Measurements from ENCODE around the gene ROBO3. TPM values are rescaled to one million over a fixed set of nuclear protein-coding genes. Genes with fewer than 3 reads are reported as not detected.

Gene ROBO3
- total and polyA plus RNA-seq, 2 donors (not counting 1 experiment from before 2014, with no cell fraction given): 1.0 to 7.4 TPM

- no peak overlapping the region for H3K27ac ChIP-seq (ENCODE audit: low read length in 2 of 2)
- WGBS (ENCODE audit: insufficient coverage): 19% methylated on average over 78 of the region's 82 CpGs
- intact Hi-C loops (cut with micrococcal nuclease): no loop called here
- CTCF ChIA-PET: no interaction called here
- peak overlapping the region; percentile 83 for H3K4me2 ChIP-seq (replicated peaks; ENCODE audit: low read depth, low read length, poor library complexity, severe bottlenecking)
- H3K79me2 ChIP-seq (ENCODE audit: control insufficient read depth, insufficient read depth, low read length): no peaks in the 10 kb centered on the region
- peak overlapping the region in 3 of 5 experiments; percentile 35 to 44 (median 42) for H3K4me3 ChIP-seq (ENCODE audit: control extremely low read depth in 1 of 5, extremely low read depth in 1 of 5, insufficient read depth in 1 of 5, low read depth in 2 of 5, low read length in 4 of 5)
- no peaks in the 10 kb centered on the region for H4K20me1 ChIP-seq (ENCODE audit: control insufficient read depth, insufficient read depth, low read length, poor library complexity, severe bottlenecking)
- H3K4me1 ChIP-seq (ENCODE audit: control insufficient read depth in 2 of 2, insufficient read depth in 2 of 2, low read length in 2 of 2): peaks cover 0 to 7% of the 10 kb centered on the region in 2 donors
- ATAC-seq (ENCODE audit: low read depth) (peak; percentile 68), DNase-seq (peak; percentile 76)
- H3K36me3 ChIP-seq (replicated peaks in 1 of 2; ENCODE audit: control extremely low read depth in 1 of 2, control insufficient read depth in 1 of 2, extremely low read depth in 1 of 2, insufficient read depth in 2 of 2, low read length in 1 of 2): no peaks in the 10 kb centered on the region
- peak overlapping the region; percentile 75 for H2AFZ ChIP-seq (ENCODE audit: insufficient read depth, low read depth, low read length, poor library complexity, severe bottlenecking)
- H3K27ac Mint-ChIP-seq: no peak overlapping the region
- H3K9ac ChIP-seq (ENCODE audit: low read length): peak overlapping the region; percentile 48
- peaks cover 0 to 6% (median 0%) of the 10 kb centered on the region in 3 donors for H3K9me3 ChIP-seq (ENCODE audit: control extremely low read depth in 1 of 3, control insufficient read depth in 2 of 3, insufficient read depth in 1 of 3, low read length in 2 of 3)
- H3K27me3 Mint-ChIP-seq: peaks cover 60% of the 10 kb centered on the region
- no peaks in the 10 kb centered on the region for H3K9me3 Mint-ChIP-seq (ENCODE audit: insufficient read depth)
- TF ChIP-seq EZH2 (IDR thresholded peaks at IDR 0.05; ENCODE audit: borderline replicate concordance, insufficient read depth, low read depth, low read length, poor library complexity, severe bottlenecking) (no peak), CTCF (IDR thresholded peaks at IDR 0.05) (no peak)
- H3K27me3 ChIP-seq (replicated peaks in 1 of 4; ENCODE audit: control extremely low read depth in 1 of 4, control insufficient read depth in 3 of 4, insufficient read depth in 4 of 4, low read length in 3 of 4): peaks cover 0 to 50% (median 8%) of the 10 kb centered on the region in 4 experiments
- POLR2A ChIA-PET: interaction anchor here (0.5 to 0.7 kb wide), 3 partner anchors 73 to 247 kb away, joined by 3 to 5 read pairs (median 4); partner anchors contain the start of gene SPA17
- peaks cover 2% of the 10 kb centered on the region for H3K4me1 Mint-ChIP-seq
- H3K4me3 Mint-ChIP-seq: peak overlapping the region; percentile 85
These were observed 55.8 kb downstream of the ROBO3 start for GRCh38 chr11:124920870-124921609.

GRCh38 chr11:124922831-124923230, 57.6 kb downstream of the ROBO3 start:
- H4K20me1 ChIP-seq (ENCODE audit: control insufficient read depth, insufficient read depth, low read length, poor library complexity, severe bottlenecking): no peaks in the 10 kb centered on the region
- H3K36me3 ChIP-seq (replicated peaks in 1 of 2; ENCODE audit: control extremely low read depth in 1 of 2, control insufficient read depth in 1 of 2, extremely low read depth in 1 of 2, insufficient read depth in 2 of 2, low read length in 1 of 2): no peaks in the 10 kb centered on the region
- intact Hi-C loops (cut with micrococcal nuclease): no loop called here
- Mint-ChIP-seq H3K27me3 (peaks cover 45% of the 10 kb centered on the region), H3K9me3 (ENCODE audit: insufficient read depth) (no peaks in the 10 kb centered on the region), H3K27ac (no peak overlapping the region), H3K4me1 (peaks cover 2% of the 10 kb centered on the region), H3K4me3 (no peak overlapping the region)
- POLR2A ChIA-PET: no interaction called here
- H3K27ac ChIP-seq (ENCODE audit: low read length in 2 of 2): no peak overlapping the region
- H3K27me3 ChIP-seq (replicated peaks in 1 of 4; ENCODE audit: control extremely low read depth in 1 of 4, control insufficient read depth in 3 of 4, insufficient read depth in 4 of 4, low read length in 3 of 4): peaks cover 0 to 36% (median 7%) of the 10 kb centered on the region in 4 experiments
- 94% methylated on average over 3 of the region's 4 CpGs for WGBS (ENCODE audit: insufficient coverage)
- H3K4me2 ChIP-seq (replicated peaks; ENCODE audit: low read depth, low read length, poor library complexity, severe bottlenecking): no peak overlapping the region
- no peak overlapping the region for H3K4me3 ChIP-seq (ENCODE audit: control extremely low read depth in 1 of 5, extremely low read depth in 1 of 5, insufficient read depth in 1 of 5, low read depth in 2 of 5, low read length in 4 of 5)
- CTCF ChIA-PET: no interaction called here
- DNase-seq: no peak
- no peak for TF ChIP-seq CTCF (IDR thresholded peaks at IDR 0.05)
- no peak for TF ChIP-seq EZH2 (IDR thresholded peaks at IDR 0.05; ENCODE audit: borderline replicate concordance, insufficient read depth, low read depth, low read length, poor library complexity, severe bottlenecking)
- no peak for ATAC-seq (ENCODE audit: low read depth)
- H3K4me1 ChIP-seq (ENCODE audit: control insufficient read depth in 2 of 2, insufficient read depth in 2 of 2, low read length in 2 of 2): peaks cover 0 to 7% of the 10 kb centered on the region in 2 donors
- H2AFZ ChIP-seq (ENCODE audit: insufficient read depth, low read depth, low read length, poor library complexity, severe bottlenecking): no peak overlapping the region
- H3K9ac ChIP-seq (ENCODE audit: low read length): no peak overlapping the region
- H3K9me3 ChIP-seq (ENCODE audit: control extremely low read depth in 1 of 3, control insufficient read depth in 2 of 3, insufficient read depth in 1 of 3, low read length in 2 of 3): peaks cover 0 to 6% (median 0%) of the 10 kb centered on the region in 3 donors
- no peaks in the 10 kb centered on the region for H3K79me2 ChIP-seq (ENCODE audit: control insufficient read depth, insufficient read depth, low read length)
